Activated CD4-positive, alpha-beta T cell treated with anti-CD3 and anti-CD28 coated beads, Interleukin-2, amount 50 U/mL, for 24 hours (primary cell): ENCODE data around the gene TGM2.

Source experiments
- DNase-seq, 2 donors: peaks; one replicate each; pipeline ENCODE4 v3.0.0-alpha.2; 2020; ENCODE audit warnings: low read depth in 1 of 2, low spot score in 1 of 2

Gene TGM2

GRCh38 chr20:38199501-38200390, 34.7 kb upstream of the TGM2 start:
- no peak for DNase-seq

- DNase-seq, result no peak
Measured at GRCh38 chr20:38198238-38198861, 33.3 kb upstream of the TGM2 start.

DNA sequence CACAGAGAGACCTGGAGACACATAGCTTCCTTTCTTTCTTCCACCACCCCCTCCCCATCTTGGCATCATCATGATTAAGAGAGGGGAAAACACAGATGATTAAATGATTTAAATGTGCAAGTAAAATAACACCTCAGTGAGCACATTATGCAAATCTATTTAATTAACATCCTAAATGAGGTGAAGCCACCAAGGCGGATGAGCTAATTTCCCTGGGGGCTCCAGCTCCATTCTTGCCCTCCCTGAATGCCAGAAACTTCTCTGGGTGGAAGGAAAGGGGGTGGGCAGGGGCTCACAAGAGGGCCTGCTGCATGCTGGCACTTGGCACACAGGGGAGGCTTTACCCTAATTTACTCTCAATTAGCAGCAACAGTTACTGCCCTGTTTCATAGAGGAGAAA, 32.5 kb upstream of the TGM2 start:
- no peak for DNase-seq

GRCh38 chr20:38197217-38197616, 32.1 kb upstream of the TGM2 start:
- no peak for DNase-seq

DNA sequence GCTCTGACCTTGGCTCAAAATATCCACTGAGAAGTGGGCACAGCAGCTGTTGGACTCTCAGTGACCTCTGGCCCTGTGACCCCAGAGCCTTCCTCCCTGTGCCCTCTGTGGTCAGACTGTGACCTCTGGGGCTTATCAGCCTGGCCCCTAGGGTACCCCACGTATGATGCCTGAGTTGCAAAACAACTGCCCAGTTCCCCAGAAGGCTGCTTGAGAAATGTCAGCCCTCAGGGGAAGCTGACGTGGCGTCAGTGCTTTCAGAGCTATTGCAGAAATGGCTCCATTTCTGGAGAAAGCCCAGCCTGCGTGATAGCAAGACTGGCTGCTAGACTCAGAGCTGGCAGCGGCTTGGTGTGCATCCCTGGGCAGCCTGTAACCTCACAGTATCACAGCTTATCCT, 31.5 kb upstream of the TGM2 start:
- no peak for DNase-seq

GRCh38 chr20:38196076-38196475, 31.0 kb upstream of the TGM2 start:
- DNase-seq, result no peak

DNA sequence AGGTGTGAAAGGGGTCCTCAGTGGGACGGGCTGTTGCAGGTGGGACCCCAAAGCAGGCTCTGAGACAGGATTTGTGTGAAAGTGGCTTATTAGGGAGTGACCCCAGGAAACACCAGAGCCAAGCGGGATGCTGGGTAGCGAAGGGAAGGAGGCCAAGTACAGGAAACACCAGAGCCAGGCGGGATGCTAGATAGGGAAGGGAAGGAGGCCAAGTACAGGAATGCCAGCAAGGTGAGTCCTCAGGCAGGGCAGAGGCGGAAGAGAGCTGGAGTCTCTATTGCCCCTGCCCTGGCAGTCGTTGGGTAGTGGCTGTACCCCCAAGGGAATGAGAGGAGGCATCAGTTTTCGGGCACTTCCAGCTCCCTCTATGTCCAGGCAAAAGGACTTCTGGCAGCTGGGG, 30.5 kb upstream of the TGM2 start:
- no peak for DNase-seq

GRCh38 chr20:38194971-38195504, 30.0 kb upstream of the TGM2 start:
- DNase-seq, result no peak

GRCh38 chr20:38193586-38194105, 28.6 kb upstream of the TGM2 start:
- DNase-seq, result no peak

GRCh38 chr20:38192323-38192885, 27.3 kb upstream of the TGM2 start:
- no peak for DNase-seq

DNA sequence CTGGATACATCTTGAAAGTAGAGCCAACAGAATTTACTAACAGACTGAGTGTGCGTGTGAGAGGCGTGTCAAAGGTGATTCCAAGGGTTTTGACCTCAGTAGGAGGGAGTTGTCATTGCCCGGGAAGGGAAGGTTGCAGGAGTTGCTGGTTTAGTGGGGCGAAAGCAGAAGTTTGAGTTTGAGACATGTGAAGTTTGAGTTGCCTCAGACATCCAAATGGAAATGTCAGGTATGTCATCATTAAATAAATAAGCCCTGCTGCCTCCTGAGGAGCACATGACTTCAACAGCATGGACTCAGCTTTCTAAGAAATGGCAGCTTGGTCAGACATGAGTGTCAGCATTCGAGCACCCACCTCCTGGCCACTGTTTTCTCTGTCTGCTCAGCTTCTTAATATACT, 26.6 kb upstream of the TGM2 start:
- DNase-seq, result no peak

GRCh38 chr20:38190936-38191371, 25.9 kb upstream of the TGM2 start:
- no peak for DNase-seq

DNA sequence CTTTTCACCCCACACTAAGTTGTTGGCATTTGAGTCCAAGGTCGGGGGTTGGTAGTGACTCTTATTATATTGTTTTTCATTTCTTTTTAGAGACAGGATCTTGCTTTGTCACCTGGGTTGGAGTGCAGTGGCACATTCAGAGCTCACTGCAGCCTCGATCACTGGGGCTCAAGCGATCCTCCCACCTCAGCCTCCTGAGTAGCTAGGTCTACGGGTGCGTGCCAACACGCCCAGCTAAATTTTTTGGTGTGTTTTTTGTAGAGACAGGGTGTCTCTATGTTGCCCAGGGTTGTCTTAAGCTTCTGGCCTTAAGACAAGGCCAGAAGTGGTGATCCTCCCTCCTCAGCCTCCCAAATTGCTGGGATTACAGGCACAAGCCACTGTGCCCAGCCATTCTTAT, 25.1 kb upstream of the TGM2 start:
- DNase-seq, result no peak

DNA sequence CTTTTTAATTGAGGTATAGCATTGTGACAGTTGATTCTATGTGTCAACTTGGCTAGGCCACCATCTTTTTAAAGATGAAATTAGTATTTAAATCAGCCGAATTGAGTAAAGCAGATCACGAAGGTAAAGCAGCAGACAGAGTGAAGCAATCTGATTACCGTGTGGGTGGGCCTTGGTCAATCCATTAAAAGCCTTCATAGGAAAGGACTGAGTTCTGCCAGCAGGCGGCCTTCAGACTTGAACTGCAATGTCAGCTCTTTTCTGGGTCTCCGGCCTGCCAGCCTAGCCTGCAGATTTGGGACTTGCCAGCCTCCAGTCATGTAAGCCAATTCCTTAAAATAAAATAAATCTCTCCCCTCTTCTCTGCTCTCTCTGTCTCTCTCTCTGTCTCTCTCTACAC, 22.4 kb upstream of the TGM2 start:
- DNase-seq, result no peak

DNA sequence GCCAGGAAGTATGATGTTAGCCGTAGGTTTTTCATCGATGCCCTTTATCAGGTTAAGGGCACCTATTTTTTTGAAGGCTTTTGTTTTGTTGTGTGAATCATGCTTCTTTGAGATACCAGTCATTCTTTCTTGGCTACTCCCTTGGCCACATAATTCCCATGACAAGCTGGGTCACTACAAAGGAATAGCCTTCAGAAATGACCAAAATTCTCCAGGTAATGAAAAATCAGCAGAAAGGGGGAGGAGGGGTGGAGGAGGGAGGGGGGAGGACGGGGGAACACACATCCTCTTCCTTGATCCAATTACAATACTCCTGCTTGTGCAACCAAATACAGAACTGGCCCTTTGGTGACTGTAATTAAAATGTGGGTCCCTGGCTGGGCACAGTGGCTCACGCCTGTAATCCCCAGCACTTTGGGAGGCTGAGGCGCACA, 21.7 kb upstream of the TGM2 start:
- DNase-seq, result no peak

GRCh38 chr20:38184101-38184500, 19.0 kb upstream of the TGM2 start:
- no peak for DNase-seq

- DNase-seq, result no peak
Measured at GRCh38 chr20:38181971-38182370, 16.9 kb upstream of the TGM2 start.

DNA sequence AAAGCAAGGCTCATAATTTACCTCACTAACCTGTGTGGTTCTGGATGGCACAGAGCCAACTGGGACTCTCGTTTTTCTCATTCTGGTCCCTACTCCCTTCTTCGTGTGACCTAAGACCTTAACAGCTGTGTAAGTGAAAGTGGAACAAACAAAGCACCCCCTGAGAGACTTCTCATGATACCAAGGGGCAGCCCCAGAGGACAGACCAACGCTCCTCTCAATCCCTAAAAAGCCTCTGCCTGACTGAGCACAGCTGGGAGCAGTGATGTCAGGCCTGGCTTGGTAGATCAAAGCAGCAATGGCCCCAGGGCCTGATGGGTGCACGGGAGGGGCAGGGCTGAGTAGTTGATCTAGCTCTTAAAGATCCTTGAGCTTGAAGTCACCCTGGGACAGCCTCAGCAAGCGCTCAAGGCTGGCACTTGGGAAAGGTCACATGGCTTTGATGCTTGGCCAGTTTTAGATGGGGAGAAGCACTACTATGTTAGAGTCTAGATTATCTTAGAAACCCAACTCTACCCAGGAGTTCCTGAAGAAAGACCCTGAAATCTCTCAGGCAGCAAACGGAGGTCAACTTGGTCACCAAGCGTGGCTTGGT, 16.2 kb upstream of the TGM2 start:
- no peak for DNase-seq

DNA sequence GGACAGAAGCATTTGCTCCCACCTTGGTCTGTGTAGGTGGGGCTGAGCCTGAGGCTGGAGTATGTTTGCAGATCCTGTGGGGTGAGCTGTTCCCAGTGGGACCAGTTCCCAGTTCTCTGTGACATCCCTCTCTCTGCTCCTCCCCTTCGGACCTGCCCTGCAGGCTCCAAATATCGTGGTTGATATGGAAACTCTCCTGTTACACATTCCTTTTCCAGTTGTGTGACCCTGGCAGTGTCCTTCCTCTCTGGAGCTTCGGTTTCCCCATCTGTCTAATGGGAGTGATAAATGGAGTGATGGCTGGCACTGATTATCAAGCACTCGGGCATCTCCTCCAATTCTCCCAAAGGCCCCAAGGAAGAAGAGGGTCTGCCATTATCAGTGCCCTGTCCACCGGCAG, 15.7 kb upstream of the TGM2 start:
- DNase-seq, result no peak

DNA sequence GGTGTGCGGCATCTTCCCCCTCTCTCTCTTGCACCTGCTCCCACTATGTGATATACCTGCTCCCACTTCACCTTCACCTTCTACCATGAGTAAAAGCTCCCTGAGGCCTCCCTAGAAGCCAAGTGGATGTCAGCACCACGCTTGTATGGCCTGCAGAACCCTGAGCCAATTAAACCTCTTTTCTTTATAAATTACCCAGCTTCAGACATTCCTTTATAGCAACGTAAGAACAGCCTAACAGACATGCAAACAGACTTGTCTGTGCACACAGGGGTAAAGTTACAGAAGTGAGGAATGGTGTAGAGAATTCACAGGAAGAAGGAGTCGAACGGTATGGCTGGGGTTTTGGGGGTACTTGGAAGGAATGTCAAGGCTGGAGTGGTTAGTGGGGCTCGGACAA, 14.8 kb upstream of the TGM2 start:
- DNase-seq, result no peak

GRCh38 chr20:38178581-38178980, 13.5 kb upstream of the TGM2 start:
- DNase-seq, result no peak
